ENCODE measurements around the gene KANK4. TPM values are rescaled to one million over a fixed set of nuclear protein-coding genes. Genes with fewer than 3 reads are reported as not detected.

Gene KANK4
- polyA plus RNA-seq, 1 experiment = not detected

DNA sequence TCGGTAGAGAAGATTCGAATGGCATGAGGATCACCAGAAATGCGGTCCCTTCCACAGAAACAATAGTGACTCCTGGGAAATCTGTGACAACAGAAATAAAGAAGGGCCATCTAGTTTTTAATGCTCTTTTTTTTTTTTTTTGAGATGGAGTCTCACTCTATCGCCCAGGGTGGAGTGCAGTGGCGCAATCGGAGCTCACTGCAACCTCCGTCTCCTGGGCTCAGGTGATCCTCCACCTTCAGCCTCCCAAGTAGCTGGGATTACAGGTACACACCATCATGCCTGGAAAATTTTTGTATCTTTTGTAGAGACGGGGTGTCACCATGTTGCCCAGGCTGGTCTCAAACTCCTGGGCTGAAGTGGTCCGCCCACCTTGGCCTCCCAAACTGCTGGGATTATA lies 80.7 kb downstream of the KANK4 start:
- CTCF ChIA-PET = no interaction called here
- H3K4me3 ChIP-seq (ENCODE audit: low read depth, low read length) = no peak overlapping the region
- POLR2A ChIA-PET = interaction anchor here (0.7 kb wide), 1 partner anchor 497 kb away, joined by 5 read pairs; no protein-coding TSS in a partner anchor

DNA sequence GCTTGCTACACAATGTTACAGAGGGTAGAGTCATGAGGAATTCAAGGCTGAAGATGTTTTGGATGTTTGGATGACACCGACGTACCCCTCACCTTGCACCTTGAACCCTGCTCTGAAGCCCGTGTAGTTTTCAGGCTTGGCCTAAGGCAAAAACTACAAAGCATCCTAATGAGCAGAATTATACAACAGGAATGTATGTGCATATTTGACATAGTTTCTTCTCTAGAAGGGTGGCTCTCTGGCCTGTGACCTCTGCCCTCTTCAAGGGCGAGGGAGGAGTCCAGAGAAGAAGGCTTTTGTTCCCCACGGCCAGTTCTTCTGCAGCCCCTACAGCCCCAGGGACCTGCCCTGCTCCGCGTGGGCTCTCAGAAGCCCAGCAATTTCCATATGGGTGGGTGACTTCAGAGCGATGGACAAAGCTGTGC lies 81.3 kb downstream of the KANK4 start:
- Histone ChIP-seq H3K9me3 (ENCODE audit: control insufficient read depth, insufficient read depth, low read length) (no peaks in the 10 kb centered on the region), H3K27me3 (ENCODE audit: control insufficient read depth, insufficient read depth, low read length) (no peaks in the 10 kb centered on the region), H3K27ac (ENCODE audit: low read depth, low read length) (no peak overlapping the region), H3K4me3 (ENCODE audit: low read depth, low read length) (no peak overlapping the region)
- POLR2A ChIA-PET = no interaction called here
- TF ChIP-seq, protein P1, sequence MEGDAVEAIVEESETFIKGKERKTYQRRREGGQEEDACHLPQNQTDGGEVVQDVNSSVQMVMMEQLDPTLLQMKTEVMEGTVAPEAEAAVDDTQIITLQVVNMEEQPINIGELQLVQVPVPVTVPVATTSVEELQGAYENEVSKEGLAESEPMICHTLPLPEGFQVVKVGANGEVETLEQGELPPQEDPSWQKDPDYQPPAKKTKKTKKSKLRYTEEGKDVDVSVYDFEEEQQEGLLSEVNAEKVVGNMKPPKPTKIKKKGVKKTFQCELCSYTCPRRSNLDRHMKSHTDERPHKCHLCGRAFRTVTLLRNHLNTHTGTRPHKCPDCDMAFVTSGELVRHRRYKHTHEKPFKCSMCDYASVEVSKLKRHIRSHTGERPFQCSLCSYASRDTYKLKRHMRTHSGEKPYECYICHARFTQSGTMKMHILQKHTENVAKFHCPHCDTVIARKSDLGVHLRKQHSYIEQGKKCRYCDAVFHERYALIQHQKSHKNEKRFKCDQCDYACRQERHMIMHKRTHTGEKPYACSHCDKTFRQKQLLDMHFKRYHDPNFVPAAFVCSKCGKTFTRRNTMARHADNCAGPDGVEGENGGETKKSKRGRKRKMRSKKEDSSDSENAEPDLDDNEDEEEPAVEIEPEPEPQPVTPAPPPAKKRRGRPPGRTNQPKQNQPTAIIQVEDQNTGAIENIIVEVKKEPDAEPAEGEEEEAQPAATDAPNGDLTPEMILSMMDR (IDR thresholded peaks at IDR 0.05; ENCODE audit: low read depth, low read length) = no peak
- DNase-seq (ENCODE audit: low read depth, low spot score) = no peak
- CTCF ChIA-PET = no interaction called here

More for the DNA sequence above, 80.7 kb downstream of the KANK4 start:
- no peak for DNase-seq (ENCODE audit: low read depth, low spot score)
- no peaks in the 10 kb centered on the region for H3K27me3 ChIP-seq (ENCODE audit: control insufficient read depth, insufficient read depth, low read length)
- no peaks in the 10 kb centered on the region for H3K9me3 ChIP-seq (ENCODE audit: control insufficient read depth, insufficient read depth, low read length)
- TF ChIP-seq, protein P1 (IDR thresholded peaks at IDR 0.05; ENCODE audit: low read depth, low read length) = no peak
- H3K27ac ChIP-seq (ENCODE audit: low read depth, low read length) = no peak overlapping the region

DNA sequence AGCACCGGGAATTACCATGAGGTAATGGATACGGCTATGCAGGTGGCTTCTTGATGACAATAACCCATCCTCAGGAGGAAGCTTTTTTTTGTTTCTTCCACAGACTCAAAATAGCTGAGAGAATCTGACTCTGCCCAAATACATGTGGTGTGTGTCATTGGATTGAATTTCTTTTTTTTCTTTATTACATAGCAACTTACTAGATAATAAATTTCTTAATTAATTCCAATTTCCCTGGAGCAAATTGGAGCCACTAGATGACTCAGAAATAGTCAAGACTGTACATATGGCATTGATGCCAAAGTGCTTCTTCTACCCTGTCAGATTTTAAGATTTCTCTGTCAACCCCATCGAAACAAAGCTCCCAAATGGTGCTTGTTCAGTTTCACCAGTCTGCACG lies 81.9 kb downstream of the KANK4 start:
- POLR2A ChIA-PET = no interaction called here
- no peak overlapping the region for H3K4me3 ChIP-seq (ENCODE audit: low read depth, low read length)
- no peaks in the 10 kb centered on the region for H3K27me3 ChIP-seq (ENCODE audit: control insufficient read depth, insufficient read depth, low read length)
- DNase-seq (ENCODE audit: low read depth, low spot score) = no peak
- CTCF ChIA-PET = interaction anchor here (0.6 to 0.9 kb wide), 2 partner anchors 94 to 102 kb away, joined by 3 read pairs; no protein-coding TSS in a partner anchor
- H3K27ac ChIP-seq (ENCODE audit: low read depth, low read length) = no peak overlapping the region
- TF ChIP-seq, protein P1 (IDR thresholded peaks at IDR 0.05; ENCODE audit: low read depth, low read length) = no peak
- no peaks in the 10 kb centered on the region for H3K9me3 ChIP-seq (ENCODE audit: control insufficient read depth, insufficient read depth, low read length)

DNA sequence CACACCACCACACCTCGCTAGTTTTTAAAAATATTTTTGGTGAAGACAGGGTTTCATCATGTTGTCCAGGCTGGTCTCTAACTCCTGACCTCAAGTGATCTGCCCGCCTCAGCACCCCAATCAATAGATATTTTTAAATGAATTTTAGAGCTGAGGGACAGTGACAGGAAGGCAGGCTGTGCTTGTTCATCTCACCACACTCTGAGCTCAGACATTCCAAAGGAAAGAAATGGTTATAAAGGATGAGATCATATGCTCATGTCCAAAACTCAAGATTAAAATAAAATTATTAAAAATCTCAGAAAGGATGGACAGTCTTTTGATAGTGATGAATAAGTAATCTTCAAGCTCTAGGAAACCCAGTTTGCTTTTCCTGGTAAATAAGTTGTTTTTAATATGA lies 83.7 kb downstream of the KANK4 start:
- TF ChIP-seq, protein P1 (IDR thresholded peaks at IDR 0.05; ENCODE audit: low read depth, low read length) = no peak
- Histone ChIP-seq H3K4me3 (ENCODE audit: low read depth, low read length) (no peak overlapping the region), H3K27me3 (ENCODE audit: control insufficient read depth, insufficient read depth, low read length) (no peaks in the 10 kb centered on the region), H3K9me3 (ENCODE audit: control insufficient read depth, insufficient read depth, low read length) (no peaks in the 10 kb centered on the region), H3K27ac (ENCODE audit: low read depth, low read length) (no peak overlapping the region)
- no peak for DNase-seq (ENCODE audit: low read depth, low spot score)
- ChIA-PET POLR2A (no interaction called here), CTCF (no interaction called here)

DNA sequence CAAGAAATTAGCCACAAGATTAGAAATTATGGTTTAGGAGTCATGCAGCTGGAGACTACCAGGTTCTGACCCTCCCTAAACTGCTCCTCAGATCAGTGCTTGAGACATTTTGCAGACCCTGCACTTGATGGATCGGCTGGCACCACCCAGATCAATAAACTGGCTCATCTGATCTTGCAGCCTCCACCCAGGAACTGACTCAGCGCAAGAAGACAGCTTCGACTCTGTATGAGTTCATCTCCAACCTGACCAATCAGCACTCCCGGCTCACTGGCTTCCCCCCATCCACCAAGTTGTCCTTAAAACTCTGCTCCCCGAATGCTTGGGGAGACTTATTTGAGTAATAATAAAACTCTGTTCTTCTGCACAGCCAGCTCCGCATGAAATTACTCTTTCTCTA lies 84.5 kb downstream of the KANK4 start:
- CTCF ChIA-PET = no interaction called here
- POLR2A ChIA-PET = no interaction called here
- Histone ChIP-seq H3K4me3 (ENCODE audit: low read depth, low read length) (no peak overlapping the region), H3K9me3 (ENCODE audit: control insufficient read depth, insufficient read depth, low read length) (no peaks in the 10 kb centered on the region), H3K27ac (ENCODE audit: low read depth, low read length) (no peak overlapping the region), H3K27me3 (ENCODE audit: control insufficient read depth, insufficient read depth, low read length) (no peaks in the 10 kb centered on the region)
- TF ChIP-seq, protein P1 (IDR thresholded peaks at IDR 0.05; ENCODE audit: low read depth, low read length) = no peak
- no peak for DNase-seq (ENCODE audit: low read depth, low spot score)
